Coronary artery (tissue), 2 donors: ENCODE measurements around the gene PER2.
A peak's percentile ranks its signal among the peaks of the same experiment; 100 is the strongest.

ENCODE experiments used
- DNase-seq: peaks from one replicate; pipeline ENCODE4 v3.0.0-alpha.2; 2017; ENCODE audit warnings: low spot score
- H3K27ac ChIP-seq, 2 donors: fragments of 200-600 bp; sonication (generic); one replicate each; pipeline ENCODE4 v1.5.1; 2016 to 2019
- H3K4me3 ChIP-seq: fragments of 200-600 bp; sonication (generic); 2 replicates; pipeline ENCODE4 v1.5.1; 2016; ENCODE audit warnings: mild to moderate bottlenecking, moderate library complexity
- TF ChIP-seq, protein P1 (sequence below): fragments of 200-600 bp; sonication (generic); IDR thresholded peaks from one replicate; pipeline ENCODE4 v1.5.1; 2019; ENCODE audit warnings: antibody characterized with exemption

The PER2 gene

DNA sequence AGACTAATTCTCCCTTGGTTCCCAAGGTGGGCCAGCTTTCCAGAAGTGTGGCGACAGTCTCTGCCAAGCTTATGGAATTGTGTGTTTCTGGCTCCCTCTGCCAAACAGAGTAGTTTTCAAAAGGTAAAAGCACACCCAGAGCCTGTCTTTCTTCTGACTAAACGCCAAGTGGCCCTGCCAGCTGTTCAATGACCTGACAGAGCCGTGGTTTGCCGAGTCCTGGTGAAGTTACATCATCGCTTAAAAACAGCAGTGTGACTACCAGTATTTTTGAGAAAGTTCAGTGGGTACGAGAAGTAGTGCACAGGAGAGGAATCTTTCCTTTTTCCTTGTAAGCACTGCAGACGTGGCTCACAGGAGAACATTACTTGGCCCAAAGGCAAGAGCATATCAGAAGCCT is 1.9 kb downstream of the PER2 start:
- H3K27ac ChIP-seq: peak overlapping the region; percentile 90 to 94
- H3K4me3 ChIP-seq: peak overlapping the region; percentile 84
- TF ChIP-seq, protein P1, sequence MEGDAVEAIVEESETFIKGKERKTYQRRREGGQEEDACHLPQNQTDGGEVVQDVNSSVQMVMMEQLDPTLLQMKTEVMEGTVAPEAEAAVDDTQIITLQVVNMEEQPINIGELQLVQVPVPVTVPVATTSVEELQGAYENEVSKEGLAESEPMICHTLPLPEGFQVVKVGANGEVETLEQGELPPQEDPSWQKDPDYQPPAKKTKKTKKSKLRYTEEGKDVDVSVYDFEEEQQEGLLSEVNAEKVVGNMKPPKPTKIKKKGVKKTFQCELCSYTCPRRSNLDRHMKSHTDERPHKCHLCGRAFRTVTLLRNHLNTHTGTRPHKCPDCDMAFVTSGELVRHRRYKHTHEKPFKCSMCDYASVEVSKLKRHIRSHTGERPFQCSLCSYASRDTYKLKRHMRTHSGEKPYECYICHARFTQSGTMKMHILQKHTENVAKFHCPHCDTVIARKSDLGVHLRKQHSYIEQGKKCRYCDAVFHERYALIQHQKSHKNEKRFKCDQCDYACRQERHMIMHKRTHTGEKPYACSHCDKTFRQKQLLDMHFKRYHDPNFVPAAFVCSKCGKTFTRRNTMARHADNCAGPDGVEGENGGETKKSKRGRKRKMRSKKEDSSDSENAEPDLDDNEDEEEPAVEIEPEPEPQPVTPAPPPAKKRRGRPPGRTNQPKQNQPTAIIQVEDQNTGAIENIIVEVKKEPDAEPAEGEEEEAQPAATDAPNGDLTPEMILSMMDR: no peak
- peak; percentile 86 for DNase-seq

DNA sequence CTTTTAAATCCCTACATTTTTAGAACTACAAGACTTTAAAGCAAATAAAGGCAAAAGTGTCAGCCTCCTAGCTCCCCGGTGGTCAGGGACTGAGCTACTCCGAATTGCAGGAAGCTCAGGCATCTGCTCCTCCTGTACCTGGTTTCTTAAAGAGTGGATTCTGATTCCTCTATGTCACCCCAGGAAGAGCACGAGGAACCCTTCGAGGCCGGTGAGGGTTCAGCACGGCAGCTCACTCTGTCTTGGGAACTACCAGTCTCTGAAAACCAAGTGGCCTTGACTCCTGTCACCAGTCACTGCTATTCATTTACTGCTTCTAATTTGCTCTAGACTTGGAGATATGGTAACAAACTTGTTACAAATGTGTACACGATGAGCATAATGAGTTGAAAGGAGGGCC is 2.3 kb downstream of the PER2 start:
- Histone ChIP-seq H3K27ac (peak overlapping the region; percentile 90 to 94), H3K4me3 (peak overlapping the region; percentile 84)
- TF ChIP-seq, protein P1: no peak
- DNase-seq: no peak

DNA sequence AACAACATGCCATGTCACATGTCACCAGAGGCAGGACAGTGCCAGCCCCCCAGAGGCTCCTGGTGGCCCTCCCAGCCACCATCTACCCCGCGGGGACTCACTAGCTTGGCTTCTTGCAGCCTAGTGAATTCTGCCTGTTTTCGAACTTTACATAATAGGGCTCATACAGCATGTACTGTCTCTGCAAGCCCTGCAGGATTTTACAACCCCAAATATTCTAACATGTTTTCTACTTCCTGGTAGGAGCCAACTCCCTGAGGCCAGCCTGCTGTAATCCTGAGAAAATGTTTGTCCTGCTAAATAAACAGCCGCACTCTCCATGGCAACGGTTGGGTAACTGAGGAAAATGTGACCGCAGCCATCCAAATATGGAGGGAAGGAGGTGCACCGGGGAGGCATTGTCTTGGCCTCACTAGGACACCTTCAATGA is 2.7 kb downstream of the PER2 start:
- Histone ChIP-seq H3K27ac (peak overlapping the region; percentile 90 to 94), H3K4me3 (peak overlapping the region; percentile 84)
- peak; percentile 90 for DNase-seq
- TF ChIP-seq, protein P1: no peak

DNA sequence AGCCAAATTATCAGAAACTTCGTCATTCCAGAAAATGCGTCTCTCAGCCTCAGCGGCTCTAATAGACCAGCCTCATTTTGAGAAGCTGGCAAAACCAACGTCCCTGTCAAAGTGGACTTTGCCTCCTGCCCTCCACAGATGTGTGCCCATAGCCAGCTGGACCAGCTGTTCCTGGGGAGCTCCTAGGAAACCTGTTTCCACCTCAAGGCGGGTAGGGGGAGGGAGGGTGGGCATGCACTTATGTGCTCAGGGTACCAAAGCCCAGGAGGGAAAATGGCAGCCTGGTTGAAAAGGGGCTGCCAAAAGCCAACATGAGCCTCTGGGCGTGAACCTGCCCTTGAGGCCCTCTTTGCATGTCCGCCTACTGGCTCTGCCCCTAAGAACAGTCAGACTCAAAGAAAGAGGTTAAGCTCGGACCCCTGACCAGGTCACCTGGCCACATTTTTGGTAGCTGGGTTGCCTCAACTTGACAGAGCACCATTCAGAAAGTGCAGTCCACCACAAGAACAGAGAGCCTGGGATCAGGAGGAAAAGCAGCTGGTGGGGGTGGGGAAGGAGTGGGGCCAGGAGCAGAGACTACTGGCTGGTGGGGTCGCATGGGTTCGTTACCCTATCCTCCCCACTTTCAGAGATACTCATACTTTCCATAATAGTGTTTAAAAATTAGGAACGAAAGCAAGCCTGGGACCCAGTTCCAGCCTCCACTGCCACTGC is 3.5 kb downstream of the PER2 start:
- peak overlapping the region; percentile 84 for H3K4me3 ChIP-seq
- H3K27ac ChIP-seq: peak overlapping the region; percentile 90 to 94
- TF ChIP-seq, protein P1: no peak
- no peak for DNase-seq

DNA sequence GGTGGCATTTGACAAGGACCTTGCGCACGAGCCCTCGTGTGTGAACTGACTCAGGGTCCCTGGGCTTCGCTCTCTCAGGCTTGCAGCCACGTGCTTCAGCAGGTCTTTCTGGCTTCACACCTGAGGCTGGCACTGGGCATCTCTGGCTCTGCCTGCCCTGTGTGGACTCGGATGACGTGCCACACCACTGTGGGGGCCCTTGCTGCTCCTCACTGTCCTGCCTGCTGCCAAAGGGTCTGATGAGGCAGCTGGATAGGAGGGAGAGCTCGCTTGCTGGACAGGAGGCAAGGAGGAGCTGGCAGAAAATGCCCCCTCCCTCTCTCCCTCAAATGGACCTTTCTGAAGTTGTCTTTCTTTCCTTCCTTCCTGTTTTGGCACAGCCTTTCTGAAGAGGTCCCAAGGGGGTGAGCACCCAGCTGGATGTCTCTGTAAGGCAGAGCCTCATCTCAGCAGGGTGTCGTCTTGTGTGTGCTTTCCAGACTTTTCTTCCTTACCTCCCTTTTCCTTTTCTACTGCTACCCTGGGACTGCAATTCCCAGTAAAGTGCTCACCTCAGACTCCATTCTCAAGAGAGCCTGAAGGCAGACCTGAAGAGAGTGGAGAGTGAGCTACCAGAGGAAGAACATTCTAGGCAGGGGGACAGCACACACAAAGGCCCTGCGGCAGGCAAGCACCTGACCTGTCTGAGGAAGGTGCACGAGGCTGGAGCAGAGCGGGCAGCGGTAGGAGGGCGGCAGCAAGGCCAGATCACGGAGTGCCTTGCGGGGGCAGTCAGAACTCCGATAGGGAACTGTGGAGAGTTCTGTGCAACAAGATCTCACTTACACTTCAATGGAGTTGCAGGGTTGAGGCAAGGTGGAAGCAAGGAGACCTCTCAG is 5.3 kb downstream of the PER2 start:
- no peak for DNase-seq
- TF ChIP-seq, protein P1: no peak
- H3K27ac ChIP-seq: no peak overlapping the region

DNA sequence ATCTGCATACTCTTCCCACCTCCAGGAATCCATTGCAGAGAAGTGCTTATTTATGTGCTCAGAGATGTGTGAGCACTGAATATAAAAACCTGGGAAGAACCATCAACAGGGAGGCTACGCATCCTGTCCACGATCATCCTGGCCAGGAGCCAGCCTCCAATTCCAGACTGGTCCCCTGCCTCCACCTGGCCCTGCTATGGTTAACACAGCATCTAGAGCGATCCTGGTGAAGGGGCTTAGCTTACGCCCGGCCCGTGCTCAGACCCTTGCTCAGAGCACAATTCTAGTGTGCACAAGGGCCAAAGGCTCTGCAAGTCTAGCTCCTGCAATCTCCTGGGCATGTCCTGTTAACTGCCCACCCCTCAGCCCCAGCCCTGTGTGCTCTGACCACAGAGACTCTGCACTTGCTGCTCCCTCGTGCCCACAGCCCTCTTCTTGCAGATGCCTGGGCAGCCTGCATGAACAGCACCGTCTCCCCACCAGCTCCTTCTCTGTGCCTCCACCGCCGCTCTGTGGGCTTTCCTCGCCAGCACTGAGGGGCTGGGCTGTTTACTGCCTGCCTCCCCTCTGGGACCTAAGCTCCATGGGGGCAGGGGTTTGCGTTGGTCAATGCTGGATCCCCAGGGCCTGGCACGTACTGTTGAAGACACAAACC is 6.5 kb downstream of the PER2 start:
- Histone ChIP-seq H3K27ac (no peak overlapping the region), H3K4me3 (no peak overlapping the region)
- TF ChIP-seq, protein P1: no peak
- no peak for DNase-seq

More for the DNA sequence above, 5.3 kb downstream of the PER2 start:
- H3K4me3 ChIP-seq: no peak overlapping the region
